Measurements from ENCODE around the gene DNASE1L1. TPM values are rescaled to one million over a fixed set of nuclear protein-coding genes. Genes with fewer than 3 reads are reported as not detected.

DNASE1L1 gene
- total RNA-seq, 4 donors from 2014 or later: 14.6 to 30.7 (median 21.2) TPM

DNA sequence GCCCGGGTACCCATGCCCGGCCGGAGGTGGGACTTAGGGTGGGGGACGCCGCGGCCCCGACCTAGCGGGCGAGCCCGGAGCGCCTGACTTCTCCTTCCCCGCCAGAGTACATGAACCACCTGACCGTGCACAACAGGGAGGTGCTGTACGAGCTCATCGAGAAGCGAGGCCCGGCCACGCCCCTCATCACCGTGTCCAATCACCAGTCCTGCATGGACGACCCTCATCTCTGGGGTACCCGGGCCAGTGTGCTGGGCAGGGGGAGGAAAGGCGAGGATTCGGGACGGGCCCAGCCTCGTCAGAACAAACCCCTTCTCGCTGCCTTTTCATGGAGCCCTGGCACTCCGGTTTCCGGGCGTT is 2.9 kb upstream of the DNASE1L1 start:
- 60% methylated on average over 3 of the region's 29 CpGs for WGBS
- peak in 1 of 2 donors; percentile 82 for DNase-seq (ENCODE audit: low spot score in 2 of 2)
- H3K9me3 ChIP-seq: no peaks in the 10 kb centered on the region
- peak overlapping the region; percentile 81 for H3K4me3 ChIP-seq
- peak overlapping the region; percentile 94 for H3K27ac ChIP-seq
- H3K27me3 ChIP-seq: no peaks in the 10 kb centered on the region
- no peaks in the 10 kb centered on the region for H3K36me3 ChIP-seq
- no peak for TF ChIP-seq POLR2AphosphoS5 (IDR thresholded peaks at IDR 0.05)
- no peak for TF ChIP-seq EP300 (IDR thresholded peaks at IDR 0.05)
- TF ChIP-seq, protein P1, sequence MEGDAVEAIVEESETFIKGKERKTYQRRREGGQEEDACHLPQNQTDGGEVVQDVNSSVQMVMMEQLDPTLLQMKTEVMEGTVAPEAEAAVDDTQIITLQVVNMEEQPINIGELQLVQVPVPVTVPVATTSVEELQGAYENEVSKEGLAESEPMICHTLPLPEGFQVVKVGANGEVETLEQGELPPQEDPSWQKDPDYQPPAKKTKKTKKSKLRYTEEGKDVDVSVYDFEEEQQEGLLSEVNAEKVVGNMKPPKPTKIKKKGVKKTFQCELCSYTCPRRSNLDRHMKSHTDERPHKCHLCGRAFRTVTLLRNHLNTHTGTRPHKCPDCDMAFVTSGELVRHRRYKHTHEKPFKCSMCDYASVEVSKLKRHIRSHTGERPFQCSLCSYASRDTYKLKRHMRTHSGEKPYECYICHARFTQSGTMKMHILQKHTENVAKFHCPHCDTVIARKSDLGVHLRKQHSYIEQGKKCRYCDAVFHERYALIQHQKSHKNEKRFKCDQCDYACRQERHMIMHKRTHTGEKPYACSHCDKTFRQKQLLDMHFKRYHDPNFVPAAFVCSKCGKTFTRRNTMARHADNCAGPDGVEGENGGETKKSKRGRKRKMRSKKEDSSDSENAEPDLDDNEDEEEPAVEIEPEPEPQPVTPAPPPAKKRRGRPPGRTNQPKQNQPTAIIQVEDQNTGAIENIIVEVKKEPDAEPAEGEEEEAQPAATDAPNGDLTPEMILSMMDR (IDR thresholded peaks at IDR 0.05): no peak
- TF ChIP-seq POLR2A (IDR thresholded peaks at IDR 0.05): peak in 1 of 2 donors; percentile 14
- H3K4me1 ChIP-seq: peaks cover 12% of the 10 kb centered on the region

DNA sequence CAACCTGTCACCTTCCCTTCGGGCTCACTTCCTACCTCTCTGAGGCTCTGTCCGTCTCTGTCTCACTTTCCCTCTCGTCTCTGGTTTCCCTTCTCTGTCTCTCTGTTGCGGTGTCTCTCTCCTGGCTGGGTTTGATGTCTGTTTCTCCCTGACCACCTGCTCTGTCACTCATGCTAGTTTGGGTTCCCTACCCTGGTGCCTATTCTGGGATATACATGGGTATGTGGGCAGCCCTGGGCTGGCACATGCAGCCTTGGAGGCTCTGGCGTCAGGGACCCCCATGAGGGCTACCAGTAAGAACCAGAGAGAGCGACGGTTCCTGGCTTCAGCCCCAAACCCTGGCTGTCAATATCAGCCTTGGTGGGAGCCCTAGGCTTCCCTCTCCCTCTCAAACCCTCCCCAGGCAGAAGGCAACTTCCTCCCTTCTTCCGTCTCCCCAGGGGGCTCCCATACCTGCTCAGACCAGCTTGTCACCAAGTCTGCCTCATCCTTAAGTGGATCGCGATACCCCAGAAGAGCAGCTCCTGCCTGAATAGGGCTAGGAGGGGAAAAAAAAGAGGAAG is 314 bp downstream of the DNASE1L1 start:
- DNase-seq (ENCODE audit: low spot score in 2 of 2): no peak
- Histone ChIP-seq H3K9me3 (no peaks in the 10 kb centered on the region), H3K4me1 (peaks cover 12% of the 10 kb centered on the region), H3K27me3 (no peaks in the 10 kb centered on the region), H3K4me3 (peak overlapping the region; percentile 39), H3K36me3 (no peaks in the 10 kb centered on the region), H3K27ac (no peak overlapping the region)
- TF ChIP-seq, protein P1 (IDR thresholded peaks at IDR 0.05): no peak
- no peak for TF ChIP-seq EP300 (IDR thresholded peaks at IDR 0.05)
- TF ChIP-seq POLR2A (IDR thresholded peaks at IDR 0.05): no peak
- no peak for TF ChIP-seq POLR2AphosphoS5 (IDR thresholded peaks at IDR 0.05)
- WGBS: 75% methylated on average over 10 of the region's 10 CpGs

DNA sequence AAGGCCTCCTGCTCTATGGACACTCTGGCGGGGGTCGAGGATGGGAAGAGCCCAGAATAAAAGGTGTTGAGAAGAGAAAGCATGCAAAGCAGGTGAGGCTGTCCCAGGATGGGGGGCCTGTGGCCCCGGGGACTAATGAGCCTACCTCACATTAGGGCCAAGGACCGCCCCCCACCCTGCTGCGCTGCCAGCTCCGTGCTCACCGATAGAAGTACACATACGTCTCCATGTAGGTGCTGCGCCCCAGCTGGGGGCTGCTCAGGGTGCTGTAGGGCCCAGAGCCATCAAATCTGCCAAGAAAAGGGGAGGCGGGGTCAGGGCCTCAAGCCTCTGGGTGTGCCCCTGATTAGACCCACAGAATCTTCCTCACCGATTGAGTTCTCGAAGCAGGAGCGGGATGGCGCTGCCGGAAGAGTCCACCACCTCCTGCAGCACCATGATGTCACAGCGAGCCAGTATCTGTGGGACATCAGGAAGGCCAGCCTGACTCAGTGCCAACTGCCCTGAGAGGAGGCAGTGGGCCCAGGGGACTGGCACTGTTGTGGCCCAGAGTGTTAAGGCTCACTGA is 4.3 kb downstream of the DNASE1L1 start:
- DNase-seq (ENCODE audit: low spot score in 2 of 2): no peak
- 91% methylated on average over 14 of the region's 16 CpGs for WGBS
- no peaks in the 10 kb centered on the region for H3K27me3 ChIP-seq
- H3K9me3 ChIP-seq: no peaks in the 10 kb centered on the region
- TF ChIP-seq POLR2A (IDR thresholded peaks at IDR 0.05): no peak
- TF ChIP-seq, protein P1 (IDR thresholded peaks at IDR 0.05): no peak
- TF ChIP-seq EP300 (IDR thresholded peaks at IDR 0.05): no peak
- TF ChIP-seq POLR2AphosphoS5 (IDR thresholded peaks at IDR 0.05): no peak
- H3K27ac ChIP-seq: no peak overlapping the region
- peaks cover 7% of the 10 kb centered on the region for H3K36me3 ChIP-seq
- H3K4me3 ChIP-seq: no peak overlapping the region
- peaks cover 21% of the 10 kb centered on the region for H3K4me1 ChIP-seq

DNA sequence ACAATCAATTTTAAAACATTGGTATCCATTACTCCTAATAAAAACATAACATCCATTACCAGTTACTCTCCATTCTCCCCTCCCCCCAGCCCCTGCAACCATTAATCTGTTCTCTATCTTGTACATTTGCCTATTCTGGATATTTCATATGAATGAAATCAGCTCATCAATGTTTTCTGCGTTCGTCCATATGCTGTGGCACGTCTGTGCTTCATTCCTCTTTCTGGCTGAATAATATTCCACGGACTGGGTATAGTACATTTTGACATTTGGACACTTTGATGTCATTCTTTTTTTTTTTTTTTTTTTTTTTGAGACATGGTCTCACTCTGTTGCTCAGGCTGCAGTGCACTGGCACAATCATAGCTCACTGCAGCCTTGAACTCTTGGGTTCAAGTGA is 5.2 kb downstream of the DNASE1L1 start:
- H3K4me3 ChIP-seq: no peak overlapping the region
- WGBS: 83% methylated on average over 4 of the region's 4 CpGs
- TF ChIP-seq POLR2AphosphoS5 (IDR thresholded peaks at IDR 0.05) (no peak), EP300 (IDR thresholded peaks at IDR 0.05) (no peak), POLR2A (IDR thresholded peaks at IDR 0.05) (no peak)
- TF ChIP-seq, protein P1 (IDR thresholded peaks at IDR 0.05): no peak
- DNase-seq (ENCODE audit: low spot score in 2 of 2): no peak
- H3K36me3 ChIP-seq: peaks cover 8% of the 10 kb centered on the region
- peaks cover 28% of the 10 kb centered on the region for H3K4me1 ChIP-seq
- H3K9me3 ChIP-seq: no peaks in the 10 kb centered on the region
- H3K27ac ChIP-seq: no peak overlapping the region
- H3K27me3 ChIP-seq: no peaks in the 10 kb centered on the region

DNA sequence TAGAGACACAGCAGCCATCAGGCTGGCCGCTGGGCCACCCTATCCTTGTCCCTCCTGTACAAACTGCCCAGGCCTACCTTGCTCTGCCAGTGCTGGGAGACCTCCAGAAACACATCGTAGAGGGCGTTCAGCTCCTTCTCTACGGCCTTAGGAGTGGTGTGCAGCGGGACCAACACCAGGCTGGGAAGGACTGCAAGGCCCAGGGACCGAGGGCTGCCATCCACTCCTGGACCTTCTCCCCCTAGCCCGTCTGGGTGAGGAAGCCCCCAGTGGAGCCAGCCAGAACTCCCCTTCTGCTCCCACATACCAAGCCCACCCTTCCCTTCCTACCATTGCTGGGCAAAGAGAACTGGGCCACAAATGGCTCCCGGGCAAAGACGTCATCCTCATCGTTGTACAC is 5.9 kb downstream of the DNASE1L1 start:
- Histone ChIP-seq H3K36me3 (peaks cover 8% of the 10 kb centered on the region), H3K4me1 (peaks cover 28% of the 10 kb centered on the region), H3K4me3 (no peak overlapping the region), H3K9me3 (no peaks in the 10 kb centered on the region), H3K27me3 (no peaks in the 10 kb centered on the region), H3K27ac (no peak overlapping the region)
- TF ChIP-seq POLR2AphosphoS5 (IDR thresholded peaks at IDR 0.05): no peak
- TF ChIP-seq, protein P1 (IDR thresholded peaks at IDR 0.05): no peak
- no peak for TF ChIP-seq EP300 (IDR thresholded peaks at IDR 0.05)
- TF ChIP-seq POLR2A (IDR thresholded peaks at IDR 0.05): no peak
- DNase-seq (ENCODE audit: low spot score in 2 of 2): no peak
- 100% methylated on average over 3 of the region's 10 CpGs for WGBS

Measured in suprapubic skin (tissue), 4 donors.